Measurements from ENCODE around the gene LMCD1. TPM values are rescaled to one million over a fixed set of nuclear protein-coding genes. Genes with fewer than 3 reads are reported as not detected.

The LMCD1 gene, protein sequence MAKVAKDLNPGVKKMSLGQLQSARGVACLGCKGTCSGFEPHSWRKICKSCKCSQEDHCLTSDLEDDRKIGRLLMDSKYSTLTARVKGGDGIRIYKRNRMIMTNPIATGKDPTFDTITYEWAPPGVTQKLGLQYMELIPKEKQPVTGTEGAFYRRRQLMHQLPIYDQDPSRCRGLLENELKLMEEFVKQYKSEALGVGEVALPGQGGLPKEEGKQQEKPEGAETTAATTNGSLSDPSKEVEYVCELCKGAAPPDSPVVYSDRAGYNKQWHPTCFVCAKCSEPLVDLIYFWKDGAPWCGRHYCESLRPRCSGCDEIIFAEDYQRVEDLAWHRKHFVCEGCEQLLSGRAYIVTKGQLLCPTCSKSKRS
- total RNA-seq (159 TPM), polyA plus RNA-seq (ENCODE audit: insufficient read depth in 1 of 8, insufficient read length in 8 of 8, low replicate concordance in 1 of 8) (100 to 1,000 TPM; 114 to 221 (median 186) TPM)
- long read RNA-seq, donor 1, full-length matches to known transcripts = 37 of 44 reads
- long read RNA-seq, donor 1, partial matches to known transcripts = 7 of 44 reads
- long read RNA-seq, donor 1, other reads (novel, unspliced or antisense) = 0 of 44 reads
- long read RNA-seq, donor 2, full-length matches to known transcripts = 10 of 10 reads
- long read RNA-seq, donor 2, partial matches to known transcripts = 0 of 10 reads
- long read RNA-seq, donor 2, other reads (novel, unspliced or antisense) = 0 of 10 reads
- long read RNA-seq, donor 3, full-length matches to known transcripts = 62 of 62 reads
- long read RNA-seq, donor 3, partial matches to known transcripts = 0 of 62 reads
- long read RNA-seq, donor 3, other reads (novel, unspliced or antisense) = 0 of 62 reads
- long read RNA-seq, donor 4, full-length matches to known transcripts = 41 of 59 reads
- long read RNA-seq, donor 4, partial matches to known transcripts = 18 of 59 reads
- long read RNA-seq, donor 4, other reads (novel, unspliced or antisense) = 0 of 59 reads
- long read RNA-seq, donor 5, full-length matches to known transcripts = 139 of 248 reads
- long read RNA-seq, donor 5, partial matches to known transcripts = 104 of 248 reads
- long read RNA-seq, donor 5, other reads (novel, unspliced or antisense) = 5 of 248 reads
- long read RNA-seq, donor 6, full-length matches to known transcripts = 78 of 165 reads
- long read RNA-seq, donor 6, partial matches to known transcripts = 87 of 165 reads
- long read RNA-seq, donor 6, other reads (novel, unspliced or antisense) = 0 of 165 reads
- long read RNA-seq, donor 7, full-length matches to known transcripts = 78 of 113 reads
- long read RNA-seq, donor 7, partial matches to known transcripts = 35 of 113 reads
- long read RNA-seq, donor 7, other reads (novel, unspliced or antisense) = 0 of 113 reads
- long read RNA-seq, donor 8, full-length matches to known transcripts = 42 of 48 reads
- long read RNA-seq, donor 8, partial matches to known transcripts = 6 of 48 reads
- long read RNA-seq, donor 8, other reads (novel, unspliced or antisense) = 0 of 48 reads
- long read RNA-seq, donor 9, full-length matches to known transcripts = 40 of 112 reads
- long read RNA-seq, donor 9, partial matches to known transcripts = 72 of 112 reads
- long read RNA-seq, donor 9, other reads (novel, unspliced or antisense) = 0 of 112 reads
- long read RNA-seq, donor 10, full-length matches to known transcripts = 86 of 99 reads
- long read RNA-seq, donor 10, partial matches to known transcripts = 13 of 99 reads
- long read RNA-seq, donor 10, other reads (novel, unspliced or antisense) = 0 of 99 reads
- long read RNA-seq, donor 11, full-length matches to known transcripts = 66 of 76 reads
- long read RNA-seq, donor 11, partial matches to known transcripts = 10 of 76 reads
- long read RNA-seq, donor 11, other reads (novel, unspliced or antisense) = 0 of 76 reads

DNA sequence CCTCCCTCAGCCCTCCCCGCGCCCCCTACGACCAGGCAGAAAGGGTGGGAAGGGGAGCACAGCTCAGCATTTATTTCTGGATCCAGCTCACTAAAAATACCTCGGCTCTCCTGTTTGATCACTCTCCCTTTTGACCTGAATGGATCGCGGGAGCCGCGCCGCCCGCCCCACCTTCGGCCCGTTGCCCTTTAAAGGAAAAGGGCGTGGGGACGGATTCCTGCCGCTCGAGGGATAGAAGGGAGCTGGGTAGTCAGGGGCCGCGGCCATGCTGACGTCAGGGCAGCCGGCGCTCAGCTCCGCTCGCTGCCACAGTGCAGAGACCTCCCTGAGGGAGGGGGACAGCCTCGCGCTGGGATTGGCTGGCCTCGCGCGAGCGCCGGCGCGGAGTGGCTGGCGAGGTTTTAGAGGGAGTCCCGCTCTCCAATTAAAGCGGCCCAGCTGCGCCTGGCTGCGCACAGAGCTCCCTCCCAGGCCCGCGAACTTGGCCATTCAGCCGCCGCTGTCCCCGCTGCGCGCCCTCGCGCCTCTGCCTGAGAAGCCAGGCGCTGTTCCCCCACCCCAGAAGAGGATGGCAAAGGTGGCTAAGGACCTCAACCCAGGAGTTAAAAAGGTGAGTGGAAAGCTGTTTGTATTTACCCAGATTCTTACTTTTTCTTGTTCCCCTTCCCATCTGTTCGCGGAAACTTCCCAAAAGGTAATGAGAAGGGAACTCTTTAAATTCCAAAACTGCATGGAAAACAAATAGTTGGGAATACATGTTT is at the start of gene LMCD1:
LMCD1 (plus strand) TSS at position 453 of the 761 bp plus-strand sequence; CDS start at position 569, 116 bp downstream.
- H3K4me1 ChIP-seq (ENCODE audit: control insufficient read depth, insufficient read depth, low read length) = peaks cover 59% of the 10 kb centered on the region
- no peaks in the 10 kb centered on the region for H3K27me3 ChIP-seq (ENCODE audit: control insufficient read depth, insufficient read depth, low read length)
- H3K36me3 ChIP-seq (ENCODE audit: control insufficient read depth, insufficient read depth, low read length) = peaks cover 3% of the 10 kb centered on the region
- H3K27ac ChIP-seq (ENCODE audit: low read length) = peak within 1 kb of the TSS; percentile 98
- under 1% methylated on average over 30 of the region's 49 CpGs for WGBS (ENCODE audit: insufficient coverage)
- peak within 1 kb of the TSS; percentile 66 for H3K4me3 ChIP-seq (ENCODE audit: low read length)
- H3K9me3 ChIP-seq (replicated peaks; ENCODE audit: control insufficient read depth, low read depth, low read length) = no peaks in the 10 kb centered on the region
- DNase-seq = peak; percentile 99

DNA sequence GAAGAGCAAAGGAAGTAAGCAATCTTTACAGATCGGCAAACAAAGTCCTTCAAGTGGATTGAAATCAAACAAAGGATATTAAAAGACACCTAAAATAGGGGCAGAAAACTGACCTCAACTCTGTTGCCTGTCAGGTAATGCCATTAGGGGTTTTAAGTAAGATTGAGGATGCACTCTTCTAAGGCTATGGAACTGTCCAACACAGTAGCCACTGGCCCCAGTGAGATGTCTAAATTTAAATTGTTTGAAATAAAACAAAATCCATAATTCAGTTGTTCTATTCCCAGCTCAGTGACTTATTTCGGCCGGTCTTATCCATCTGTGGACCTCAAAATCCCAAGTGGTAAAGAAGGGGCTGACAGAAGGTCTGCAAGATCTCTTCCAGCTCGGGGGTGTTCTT is 49.5 kb upstream of the LMCD1 start:
- H3K36me3 ChIP-seq (ENCODE audit: control insufficient read depth, insufficient read depth, low read length) = no peaks in the 10 kb centered on the region
- no peak for DNase-seq
- H3K9me3 ChIP-seq (replicated peaks; ENCODE audit: control insufficient read depth, low read depth, low read length) = no peaks in the 10 kb centered on the region
- no CpG with 5 or more reads among the region's 4 CpGs for WGBS (ENCODE audit: insufficient coverage)
- H3K4me1 ChIP-seq (ENCODE audit: control insufficient read depth, insufficient read depth, low read length) = no peaks in the 10 kb centered on the region
- H3K4me3 ChIP-seq (ENCODE audit: low read length) = no peak overlapping the region
- H3K27me3 ChIP-seq (ENCODE audit: control insufficient read depth, insufficient read depth, low read length) = no peaks in the 10 kb centered on the region
- H3K27ac ChIP-seq (ENCODE audit: low read length) = no peak overlapping the region

DNA sequence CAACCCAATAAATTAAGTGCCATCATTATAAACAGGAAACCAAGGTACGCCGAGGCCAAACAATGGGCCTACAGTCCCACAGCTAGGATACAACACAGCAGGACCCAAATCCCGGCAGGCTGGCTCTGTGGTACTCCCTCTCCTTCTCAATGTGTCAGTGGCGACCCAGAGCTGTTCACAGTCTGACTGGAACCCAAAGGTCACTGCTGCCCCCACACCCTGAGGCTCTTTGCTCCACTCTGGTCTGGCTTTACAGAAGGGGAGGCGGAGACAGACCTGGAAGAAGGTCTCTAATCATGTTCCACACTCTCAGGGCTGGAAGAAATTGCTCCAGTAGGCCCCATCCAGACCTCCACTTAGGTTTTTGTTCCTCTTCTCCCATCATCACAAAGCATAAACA is 48.5 kb upstream of the LMCD1 start:
- Histone ChIP-seq H3K4me1 (ENCODE audit: control insufficient read depth, insufficient read depth, low read length) (no peaks in the 10 kb centered on the region), H3K27ac (ENCODE audit: low read length) (no peak overlapping the region), H3K36me3 (ENCODE audit: control insufficient read depth, insufficient read depth, low read length) (no peaks in the 10 kb centered on the region), H3K27me3 (ENCODE audit: control insufficient read depth, insufficient read depth, low read length) (no peaks in the 10 kb centered on the region), H3K9me3 (replicated peaks; ENCODE audit: control insufficient read depth, low read depth, low read length) (no peaks in the 10 kb centered on the region), H3K4me3 (ENCODE audit: low read length) (no peak overlapping the region)
- DNase-seq = no peak
- 85% methylated on average over 4 of the region's 5 CpGs for WGBS (ENCODE audit: insufficient coverage)

DNA sequence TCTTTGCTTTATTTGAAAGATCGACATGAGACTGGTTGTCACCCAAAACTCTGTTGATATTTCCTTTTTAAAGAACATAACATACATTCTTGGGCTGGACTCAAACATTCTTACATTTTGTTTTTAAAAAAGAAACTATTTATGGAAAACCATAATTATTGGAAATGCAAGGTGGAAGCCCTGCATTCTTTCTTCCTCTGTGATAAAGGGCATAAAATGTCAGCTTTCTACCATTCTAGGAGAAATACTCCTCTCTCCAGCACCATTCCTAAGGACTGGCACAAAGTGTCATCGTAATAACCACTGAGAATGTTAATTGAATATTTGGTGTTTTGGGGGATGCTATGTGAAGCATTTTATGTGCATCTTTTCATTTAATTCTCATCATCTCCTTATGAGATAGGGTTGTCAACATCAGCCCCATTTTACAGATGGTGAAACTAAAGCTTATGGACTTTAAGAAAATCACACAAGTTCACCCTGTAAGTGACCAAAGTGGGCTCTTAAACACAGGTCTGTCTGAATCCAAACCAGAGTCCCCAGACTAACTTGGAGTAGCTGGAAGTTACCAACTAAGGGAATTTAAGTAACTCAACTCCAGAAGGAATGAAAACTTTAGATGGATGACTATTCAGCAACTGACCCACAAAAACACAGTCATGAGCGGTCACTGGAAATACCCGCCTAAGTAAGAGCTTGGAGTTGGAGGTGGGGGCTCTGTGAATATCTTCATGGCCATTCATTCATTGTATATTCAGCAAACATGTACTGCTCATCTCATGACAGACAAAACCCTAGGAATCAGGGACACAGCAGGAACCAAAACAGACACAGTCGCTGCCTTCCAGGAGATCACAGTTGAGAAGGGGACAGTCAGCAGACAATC is 45.9 kb upstream of the LMCD1 start:
- no peaks in the 10 kb centered on the region for H3K27me3 ChIP-seq (ENCODE audit: control insufficient read depth, insufficient read depth, low read length)
- H3K27ac ChIP-seq (ENCODE audit: low read length) = no peak overlapping the region
- no peaks in the 10 kb centered on the region for H3K9me3 ChIP-seq (replicated peaks; ENCODE audit: control insufficient read depth, low read depth, low read length)
- no peak for DNase-seq
- no peaks in the 10 kb centered on the region for H3K4me1 ChIP-seq (ENCODE audit: control insufficient read depth, insufficient read depth, low read length)
- no peaks in the 10 kb centered on the region for H3K36me3 ChIP-seq (ENCODE audit: control insufficient read depth, insufficient read depth, low read length)
- no peak overlapping the region for H3K4me3 ChIP-seq (ENCODE audit: low read length)
- 80% methylated on average over 1 of the region's 5 CpGs for WGBS (ENCODE audit: insufficient coverage)

DNA sequence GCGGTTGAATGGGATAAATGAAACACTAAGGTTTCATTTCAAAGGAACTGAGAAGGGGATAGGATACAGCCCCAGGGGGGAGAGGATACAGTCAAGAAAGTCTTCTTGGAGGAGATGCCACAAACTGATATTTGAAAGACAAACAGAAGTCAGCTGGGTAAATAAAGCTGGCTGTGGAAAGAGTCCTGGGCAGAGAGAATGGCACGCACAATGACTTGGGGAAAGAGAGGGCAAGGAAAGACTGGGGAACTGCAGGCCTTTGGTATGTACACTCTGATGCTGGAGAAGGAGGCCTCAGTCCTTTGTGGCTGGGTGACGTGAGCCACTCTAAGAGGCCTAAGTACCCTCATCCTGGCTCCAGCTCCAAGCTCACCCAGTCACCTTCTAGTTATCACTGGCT is 45.2 kb upstream of the LMCD1 start:
- Histone ChIP-seq H3K9me3 (replicated peaks; ENCODE audit: control insufficient read depth, low read depth, low read length) (no peaks in the 10 kb centered on the region), H3K4me1 (ENCODE audit: control insufficient read depth, insufficient read depth, low read length) (no peaks in the 10 kb centered on the region), H3K36me3 (ENCODE audit: control insufficient read depth, insufficient read depth, low read length) (no peaks in the 10 kb centered on the region), H3K27me3 (ENCODE audit: control insufficient read depth, insufficient read depth, low read length) (no peaks in the 10 kb centered on the region), H3K27ac (ENCODE audit: low read length) (no peak overlapping the region), H3K4me3 (ENCODE audit: low read length) (no peak overlapping the region)
- 85% methylated on average over 2 of the region's 3 CpGs for WGBS (ENCODE audit: insufficient coverage)
- DNase-seq = no peak

DNA sequence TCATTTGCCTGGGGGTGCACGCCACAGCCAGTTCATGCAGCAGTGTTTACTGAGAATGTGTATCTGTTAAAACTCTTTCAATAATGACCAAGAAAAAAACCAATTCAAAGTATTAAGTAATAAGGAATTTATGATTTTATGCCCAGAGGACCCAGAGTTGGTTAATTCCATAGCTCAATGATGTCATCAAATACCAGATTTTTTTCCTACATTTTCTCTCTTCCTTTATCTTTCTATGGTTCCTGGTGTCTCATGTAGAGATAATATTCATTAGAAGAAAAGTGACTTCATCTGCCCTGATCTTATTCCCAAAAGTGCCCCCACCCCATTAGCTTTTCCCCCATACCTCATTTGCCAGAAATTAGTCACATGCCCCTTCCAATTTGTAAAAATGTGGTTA is 44.6 kb upstream of the LMCD1 start:
- H3K9me3 ChIP-seq (replicated peaks; ENCODE audit: control insufficient read depth, low read depth, low read length) = no peaks in the 10 kb centered on the region

DNA sequence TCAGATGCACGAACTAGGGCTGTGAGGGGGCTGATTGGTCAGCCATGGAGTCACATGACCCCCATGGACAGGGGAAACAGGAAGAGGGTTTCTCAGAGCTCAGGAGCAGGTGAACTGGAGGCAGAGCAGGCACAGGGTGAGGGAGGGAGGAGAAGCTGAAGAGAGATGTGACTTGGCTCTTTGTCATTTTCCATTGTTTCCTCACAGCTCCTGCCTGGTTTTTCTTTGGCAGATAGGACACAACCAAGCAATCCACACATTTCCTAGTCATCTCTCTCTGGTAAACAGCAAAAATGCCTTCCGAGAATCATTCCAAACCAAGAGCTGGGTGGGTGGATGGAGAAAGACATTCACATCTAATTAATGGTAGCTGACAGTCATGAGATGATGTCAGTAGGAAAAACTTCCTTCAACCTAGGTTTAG is 43.4 kb upstream of the LMCD1 start:
- Histone ChIP-seq H3K4me3 (ENCODE audit: low read length) (no peak overlapping the region), H3K27me3 (ENCODE audit: control insufficient read depth, insufficient read depth, low read length) (no peaks in the 10 kb centered on the region), H3K36me3 (ENCODE audit: control insufficient read depth, insufficient read depth, low read length) (no peaks in the 10 kb centered on the region), H3K4me1 (ENCODE audit: control insufficient read depth, insufficient read depth, low read length) (no peaks in the 10 kb centered on the region), H3K9me3 (replicated peaks; ENCODE audit: control insufficient read depth, low read depth, low read length) (no peaks in the 10 kb centered on the region), H3K27ac (ENCODE audit: low read length) (no peak overlapping the region)
- whole genome bisulfite sequencing (ENCODE audit: insufficient coverage) = no CpG with 5 or more reads among the region's 2 CpGs
- DNase-seq = peak; percentile 14

More for the DNA sequence above, 44.6 kb upstream of the LMCD1 start:
- Histone ChIP-seq H3K27me3 (ENCODE audit: control insufficient read depth, insufficient read depth, low read length) (no peaks in the 10 kb centered on the region), H3K4me1 (ENCODE audit: control insufficient read depth, insufficient read depth, low read length) (no peaks in the 10 kb centered on the region), H3K27ac (ENCODE audit: low read length) (no peak overlapping the region), H3K36me3 (ENCODE audit: control insufficient read depth, insufficient read depth, low read length) (no peaks in the 10 kb centered on the region), H3K4me3 (ENCODE audit: low read length) (no peak overlapping the region)
- 83% methylated on average over 1 of the region's 1 CpG for WGBS (ENCODE audit: insufficient coverage)
- DNase-seq = no peak

DNA sequence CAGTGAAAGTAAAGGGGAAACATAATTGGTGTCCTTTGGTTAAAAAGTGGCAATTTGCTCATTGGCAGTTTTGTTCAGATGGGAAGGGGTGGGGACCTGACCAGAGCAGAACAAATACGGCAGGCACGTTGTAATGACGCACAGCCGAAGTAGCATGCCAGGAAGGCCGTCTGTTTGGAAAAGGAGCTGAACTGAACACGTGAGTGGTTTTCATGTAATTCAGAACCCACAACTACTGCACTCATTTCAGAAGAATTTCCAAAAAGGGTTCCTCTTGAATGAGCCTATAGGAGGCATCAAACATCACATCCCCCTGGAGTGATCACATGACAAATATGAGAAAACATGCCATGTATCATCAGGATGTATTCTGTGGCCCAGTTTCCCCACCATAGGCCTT is 42.9 kb upstream of the LMCD1 start:
- H3K36me3 ChIP-seq (ENCODE audit: control insufficient read depth, insufficient read depth, low read length) = no peaks in the 10 kb centered on the region
- H3K4me1 ChIP-seq (ENCODE audit: control insufficient read depth, insufficient read depth, low read length) = no peaks in the 10 kb centered on the region
- no peak overlapping the region for H3K27ac ChIP-seq (ENCODE audit: low read length)
- H3K4me3 ChIP-seq (ENCODE audit: low read length) = no peak overlapping the region
- no peaks in the 10 kb centered on the region for H3K27me3 ChIP-seq (ENCODE audit: control insufficient read depth, insufficient read depth, low read length)
- no peaks in the 10 kb centered on the region for H3K9me3 ChIP-seq (replicated peaks; ENCODE audit: control insufficient read depth, low read depth, low read length)
- peak; percentile 36 for DNase-seq
- 59% methylated on average over 6 of the region's 6 CpGs for WGBS (ENCODE audit: insufficient coverage)

All from muscle of leg (tissue), 16 donors.